Neural progenitor cell (in vitro differentiated cells): Measurements from ENCODE around the gene KIAA0586.

Experiments used
- CTCF ChIP-seq: fragments of 200-600 bp; sonication (generic); IDR thresholded peaks from 2 replicates; pipeline ENCODE4 v1.5.1; 2017; ENCODE audit warnings: antibody characterized with exemption, mild to moderate bottlenecking
- EZH2 ChIP-seq: fragments of 200-600 bp; sonication (generic); IDR thresholded peaks from 2 replicates; pipeline ENCODE4 v1.6.1; 2017; ENCODE audit warnings: antibody characterized with exemption, mild to moderate bottlenecking, moderate library complexity
- EZH2phosphoT487 ChIP-seq: fragments of 200-600 bp; sonication (generic); IDR thresholded peaks from 2 replicates; pipeline ENCODE4 v1.6.1; 2017; ENCODE audit warnings: antibody characterized with exemption

- no peak for TF ChIP-seq CTCF
- TF ChIP-seq EZH2 = no peak
- no peak for TF ChIP-seq EZH2phosphoT487
Measured at GRCh38 chr14:58598804-58599525, 171.4 kb downstream of the KIAA0586 start.
